AG09309 (cell line): ENCODE results near the gene ANKRD44.

ENCODE experiments used
- DNase-seq: peaks from one replicate; pipeline ENCODE4 v3.0.0-alpha.2; 2010; ENCODE audit warnings: low read depth
- H3K4me3 ChIP-seq: 2 replicates; pipeline ENCODE4 v1.5.1; 2011; ENCODE audit warnings: mild to moderate bottlenecking, low read depth, low read length, moderate library complexity; ENCODE audit not compliant: control insufficient read depth
- TF ChIP-seq, protein P1 (sequence below): IDR thresholded peaks from 2 replicates; pipeline ENCODE4 v1.5.1; 2011; ENCODE audit warnings: mild to moderate bottlenecking, low read depth, low read length, inconsistent platforms; ENCODE audit not compliant: insufficient read depth, control insufficient read depth; ENCODE audit errors: missing control alignments

The ANKRD44 gene

GRCh38 chr2:197042739-197043196, 267.8 kb downstream of the ANKRD44 start:
- no peak overlapping the region for H3K4me3 ChIP-seq
- TF ChIP-seq, protein P1, sequence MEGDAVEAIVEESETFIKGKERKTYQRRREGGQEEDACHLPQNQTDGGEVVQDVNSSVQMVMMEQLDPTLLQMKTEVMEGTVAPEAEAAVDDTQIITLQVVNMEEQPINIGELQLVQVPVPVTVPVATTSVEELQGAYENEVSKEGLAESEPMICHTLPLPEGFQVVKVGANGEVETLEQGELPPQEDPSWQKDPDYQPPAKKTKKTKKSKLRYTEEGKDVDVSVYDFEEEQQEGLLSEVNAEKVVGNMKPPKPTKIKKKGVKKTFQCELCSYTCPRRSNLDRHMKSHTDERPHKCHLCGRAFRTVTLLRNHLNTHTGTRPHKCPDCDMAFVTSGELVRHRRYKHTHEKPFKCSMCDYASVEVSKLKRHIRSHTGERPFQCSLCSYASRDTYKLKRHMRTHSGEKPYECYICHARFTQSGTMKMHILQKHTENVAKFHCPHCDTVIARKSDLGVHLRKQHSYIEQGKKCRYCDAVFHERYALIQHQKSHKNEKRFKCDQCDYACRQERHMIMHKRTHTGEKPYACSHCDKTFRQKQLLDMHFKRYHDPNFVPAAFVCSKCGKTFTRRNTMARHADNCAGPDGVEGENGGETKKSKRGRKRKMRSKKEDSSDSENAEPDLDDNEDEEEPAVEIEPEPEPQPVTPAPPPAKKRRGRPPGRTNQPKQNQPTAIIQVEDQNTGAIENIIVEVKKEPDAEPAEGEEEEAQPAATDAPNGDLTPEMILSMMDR, result no peak
- DNase-seq, result no peak

- H3K4me3 ChIP-seq, result no peak overlapping the region
- TF ChIP-seq, protein P1, result no peak
- DNase-seq, result no peak
Measured at GRCh38 chr2:197037863-197038398, 272.6 kb downstream of the ANKRD44 start.

- TF ChIP-seq, protein P1, result no peak
- no peak overlapping the region for H3K4me3 ChIP-seq
- no peak for DNase-seq
Measured at GRCh38 chr2:197035002-197035401, 275.6 kb downstream of the ANKRD44 start.

DNA sequence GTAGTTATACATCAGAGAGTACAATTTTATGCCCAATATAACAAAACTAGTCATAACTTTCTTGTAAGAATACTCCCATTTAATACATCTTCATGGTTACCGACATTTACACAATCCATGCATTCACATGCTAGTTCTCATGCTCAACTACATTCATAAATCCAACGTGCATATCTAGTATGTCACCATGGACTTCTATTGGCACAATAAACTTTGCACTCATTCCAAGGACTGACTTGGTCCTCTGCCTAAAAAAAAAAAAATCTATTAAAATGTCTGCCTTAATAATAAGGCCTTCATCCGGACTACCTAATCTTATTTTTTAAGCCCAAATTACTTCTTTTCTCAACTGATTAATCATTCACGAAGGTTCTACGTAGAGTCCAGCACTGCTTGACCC, 276.3 kb downstream of the ANKRD44 start:
- no peak for DNase-seq
- no peak overlapping the region for H3K4me3 ChIP-seq
- TF ChIP-seq, protein P1, result no peak

GRCh38 chr2:197033222-197033621, 277.4 kb downstream of the ANKRD44 start:
- H3K4me3 ChIP-seq, result no peak overlapping the region
- no peak for DNase-seq
- TF ChIP-seq, protein P1, result no peak

DNA sequence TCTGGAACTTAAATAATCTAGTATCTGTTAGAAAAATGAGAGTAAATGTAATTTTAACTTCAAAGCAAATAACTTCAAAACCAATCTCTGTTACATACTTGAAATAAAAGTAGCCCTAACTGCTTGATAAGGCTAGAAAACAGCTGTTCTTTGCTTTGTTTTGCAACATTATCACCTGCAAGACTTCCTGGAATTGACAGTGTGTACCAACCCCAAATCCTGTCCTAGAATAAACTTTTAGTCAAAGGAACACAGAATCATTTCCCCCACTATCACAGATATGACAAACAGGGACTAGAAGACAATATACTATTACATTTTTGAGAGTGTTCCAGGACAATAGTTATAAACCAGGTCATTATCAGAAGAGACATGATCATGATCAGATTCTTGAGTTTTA, 278.8 kb downstream of the ANKRD44 start:
- no peak for DNase-seq
- TF ChIP-seq, protein P1, result no peak
- no peak overlapping the region for H3K4me3 ChIP-seq

- no peak for DNase-seq
- no peak overlapping the region for H3K4me3 ChIP-seq
- TF ChIP-seq, protein P1, result no peak
Measured at GRCh38 chr2:197030090-197030489, 280.5 kb downstream of the ANKRD44 start.
